CD14-positive monocyte (primary cell): Measurements from ENCODE around the gene PRKCA. TPM values are rescaled to one million over a fixed set of nuclear protein-coding genes. Genes with fewer than 3 reads are reported as not detected.

ENCODE experiments used
- DNase-seq, 3 donors: peaks; one replicate each; pipeline ENCODE4 v3.0.0-alpha.2; 2011 to 2022
- H2AFZ ChIP-seq: 2 replicates; pipeline ENCODE4 v1.6.0; 2012; ENCODE audit warnings: mild to moderate bottlenecking, low read depth, low read length, inconsistent platforms; ENCODE audit not compliant: insufficient read depth, poor library complexity, severe bottlenecking
- H3K27ac ChIP-seq, 2 donors: 1 replicate in 1 of 2; 2 replicates in 1 of 2; pipeline ENCODE4 v1.5.1; 2012 to 2013; ENCODE audit warnings: low read length in 2 of 2, control low read depth in 1 of 2, inconsistent platforms in 1 of 2, low read depth in 1 of 2, mild to moderate bottlenecking in 1 of 2
- H3K27me3 ChIP-seq, 2 donors: one replicate each; pipeline versions ENCODE4 v1.6.0 to v1.6.1; 2011 to 2013; ENCODE audit warnings: low read length in 2 of 2; ENCODE audit not compliant: control insufficient read depth in 2 of 2, insufficient read depth in 2 of 2
- H3K36me3 ChIP-seq, 2 donors: replicated peaks in 1 of 2; 1 replicate in 1 of 2; 2 replicates in 1 of 2; pipeline versions ENCODE4 v1.5.1 to v1.6.1; 2012 to 2013; ENCODE audit warnings: low read length in 2 of 2, control low read depth in 1 of 2, inconsistent platforms in 1 of 2, mild to moderate bottlenecking in 1 of 2; ENCODE audit not compliant: insufficient read depth in 2 of 2, control insufficient read depth in 1 of 2
- H3K4me1 ChIP-seq, 2 donors: 1 replicate in 1 of 2; 2 replicates in 1 of 2; pipeline versions ENCODE4 v1.5.1 to v1.6.1; 2012 to 2013; ENCODE audit warnings: low read length in 2 of 2, control low read depth in 1 of 2, inconsistent platforms in 1 of 2, mild to moderate bottlenecking in 1 of 2, moderate library complexity in 1 of 2; ENCODE audit not compliant: insufficient read depth in 2 of 2, control insufficient read depth in 1 of 2
- H3K4me2 ChIP-seq: replicated peaks from 2 replicates; pipeline ENCODE3; 2012; ENCODE audit warnings: low read length, moderate library complexity, mild to moderate bottlenecking; ENCODE audit not compliant: poor library complexity, severe bottlenecking; ENCODE audit errors: extremely low read depth
- H3K4me3 ChIP-seq, 3 experiments: fragments of 200-600 bp in 1 of 3; sonication (generic) in 1 of 3; replicated peaks in 1 of 3; 1 replicate in 2 of 3; 2 replicates in 1 of 3; pipeline ENCODE4 v1.5.1; 2011 to 2013; ENCODE audit warnings: low read length in 3 of 3, mild to moderate bottlenecking in 3 of 3, control low read depth in 2 of 3, low read depth in 2 of 3, inconsistent platforms in 1 of 3, moderate library complexity in 1 of 3
- H3K79me2 ChIP-seq: 2 replicates; pipeline ENCODE4 v1.6.0; 2012; ENCODE audit warnings: mild to moderate bottlenecking, control low read depth, inconsistent platforms, low read length, moderate library complexity; ENCODE audit not compliant: insufficient read depth
- H3K9ac ChIP-seq: 2 replicates; pipeline ENCODE4 v1.6.0; 2017; ENCODE audit warnings: low read length, mild to moderate bottlenecking; ENCODE audit not compliant: insufficient read depth, poor library complexity, severe bottlenecking
- H3K9me3 ChIP-seq, 2 donors: replicated peaks in 1 of 2; 1 replicate in 1 of 2; 2 replicates in 1 of 2; pipeline versions ENCODE4 v1.5.1 to v1.6.1; 2012 to 2013; ENCODE audit warnings: low read length in 2 of 2, control low read depth in 1 of 2; ENCODE audit not compliant: control insufficient read depth in 1 of 2, insufficient read depth in 1 of 2
- H4K20me1 ChIP-seq: 2 replicates; pipeline ENCODE4 v1.6.0; 2012; ENCODE audit warnings: mild to moderate bottlenecking, low read length, control low read depth, moderate library complexity; ENCODE audit not compliant: insufficient read depth
- H3K27ac Mint-ChIP-seq, 7 donors: one replicate each; pipeline ENCODE4 v1.8.0; 2020; ENCODE audit warnings: mild to moderate bottlenecking in 7 of 7, mixed read lengths in 7 of 7, moderate library complexity in 6 of 7, inconsistent platforms in 2 of 7
- H3K27me3 Mint-ChIP-seq, 3 donors: one replicate each; pipeline ENCODE4 v1.8.0; 2021 to 2022; ENCODE audit warnings: low read depth in 3 of 3, mild to moderate bottlenecking in 3 of 3, mixed read lengths in 3 of 3, moderate library complexity in 3 of 3, inconsistent platforms in 1 of 3
- H3K36me3 Mint-ChIP-seq, 2 donors: one replicate each; pipeline ENCODE4 v1.8.0; 2020; ENCODE audit warnings: mixed read lengths in 2 of 2, inconsistent platforms in 1 of 2, mild to moderate bottlenecking in 1 of 2
- H3K4me1 Mint-ChIP-seq: one replicate; pipeline ENCODE4 v1.8.0; 2020; ENCODE audit warnings: mild to moderate bottlenecking, mixed read lengths
- H3K4me3 Mint-ChIP-seq, 2 donors: one replicate each; pipeline ENCODE4 v1.8.0; 2020; ENCODE audit warnings: mild to moderate bottlenecking in 2 of 2, mixed read lengths in 2 of 2, moderate library complexity in 1 of 2
- H3K9me3 Mint-ChIP-seq, 7 donors: one replicate each; pipeline ENCODE4 v1.8.0; 2020 to 2022; ENCODE audit warnings: mixed read lengths in 7 of 7, mild to moderate bottlenecking in 6 of 7, moderate library complexity in 6 of 7, inconsistent platforms in 2 of 7
- WGBS: methylation state at CpG from one replicate; pipeline ENCODE4 v1.1.5; 2013; ENCODE audit warnings: missing lambda C conversion rate; ENCODE audit not compliant: insufficient coverage; 5-methylcytosine and 5-hydroxymethylcytosine counted together
- intact Hi-C, 2 donors: fragments of 100-400 bp; cut with micrococcal nuclease; formaldehyde crosslinking; loops; one replicate each; pipeline versions ENCODE4 v1.15.0 to v1.15.1; 2023
- polyA plus RNA-seq, 3 donors: library from polyadenylated mRNA; depleted of rRNA in 1 of 3; unstranded in 2 of 3; stranded (reverse) in 1 of 3; fragments of 300-500 nt in 2 of 3; fragments of >200 nt in 1 of 3; fragmentation: Illumina TruSeq in 2 of 3; gene quantifications; 1 replicate in 2 of 3; 2 replicates in 1 of 3; pipeline ENCODE4 v1.2.3, GENCODE V29; 2012 to 2021
- TF ChIP-seq, protein P1 (sequence below): fragments of 200-600 bp; IDR thresholded peaks from one replicate; pipeline ENCODE4 v1.8.0; 2022; ENCODE audit warnings: antibody characterized with exemption, mild to moderate bottlenecking

Gene PRKCA
- polyA plus RNA-seq, 3 donors: 0.22 to 7.1 (median 0.30) TPM

- Histone ChIP-seq H2AFZ (no peak overlapping the region), H3K27me3 (no peaks in the 10 kb centered on the region), H3K79me2 (peaks cover 6% of the 10 kb centered on the region), H3K36me3 (peaks cover 0 to 7% of the 10 kb centered on the region in 2 donors), H3K4me1 (peaks cover 9 to 13% of the 10 kb centered on the region in 2 donors), H3K4me3 (no peak overlapping the region), H3K9me3 (no peaks in the 10 kb centered on the region), H3K4me2 (no peak overlapping the region), H3K9ac (no peak overlapping the region), H3K27ac (no peak overlapping the region), H4K20me1 (no peaks in the 10 kb centered on the region)
- H3K36me3 Mint-ChIP-seq: peaks cover 21 to 36% of the 10 kb centered on the region in 2 donors
- H3K27me3 Mint-ChIP-seq: peaks cover 0 to 2% (median 0%) of the 10 kb centered on the region in 3 donors
- DNase-seq: no peak
- no peak overlapping the region for H3K4me3 Mint-ChIP-seq
- H3K27ac Mint-ChIP-seq: no peak overlapping the region
- TF ChIP-seq, protein P1, sequence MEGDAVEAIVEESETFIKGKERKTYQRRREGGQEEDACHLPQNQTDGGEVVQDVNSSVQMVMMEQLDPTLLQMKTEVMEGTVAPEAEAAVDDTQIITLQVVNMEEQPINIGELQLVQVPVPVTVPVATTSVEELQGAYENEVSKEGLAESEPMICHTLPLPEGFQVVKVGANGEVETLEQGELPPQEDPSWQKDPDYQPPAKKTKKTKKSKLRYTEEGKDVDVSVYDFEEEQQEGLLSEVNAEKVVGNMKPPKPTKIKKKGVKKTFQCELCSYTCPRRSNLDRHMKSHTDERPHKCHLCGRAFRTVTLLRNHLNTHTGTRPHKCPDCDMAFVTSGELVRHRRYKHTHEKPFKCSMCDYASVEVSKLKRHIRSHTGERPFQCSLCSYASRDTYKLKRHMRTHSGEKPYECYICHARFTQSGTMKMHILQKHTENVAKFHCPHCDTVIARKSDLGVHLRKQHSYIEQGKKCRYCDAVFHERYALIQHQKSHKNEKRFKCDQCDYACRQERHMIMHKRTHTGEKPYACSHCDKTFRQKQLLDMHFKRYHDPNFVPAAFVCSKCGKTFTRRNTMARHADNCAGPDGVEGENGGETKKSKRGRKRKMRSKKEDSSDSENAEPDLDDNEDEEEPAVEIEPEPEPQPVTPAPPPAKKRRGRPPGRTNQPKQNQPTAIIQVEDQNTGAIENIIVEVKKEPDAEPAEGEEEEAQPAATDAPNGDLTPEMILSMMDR: no peak
- intact Hi-C loops: no loop called here
- H3K4me1 Mint-ChIP-seq: peaks cover 15% of the 10 kb centered on the region
- no peaks in the 10 kb centered on the region for H3K9me3 Mint-ChIP-seq
- 100% methylated on average over 2 of the region's 5 CpGs for WGBS
Measured at GRCh38 chr17:66498580-66498979, 196.2 kb downstream of the PRKCA start.

- peaks cover 6 to 10% of the 10 kb centered on the region in 2 donors for H3K36me3 Mint-ChIP-seq
- H4K20me1 ChIP-seq: no peaks in the 10 kb centered on the region
- TF ChIP-seq, protein P1: no peak
- H2AFZ ChIP-seq: no peak overlapping the region
- H3K27ac Mint-ChIP-seq: no peak overlapping the region
- no peak overlapping the region for H3K9ac ChIP-seq
- no peak overlapping the region for H3K4me3 Mint-ChIP-seq
- H3K9me3 Mint-ChIP-seq: no peaks in the 10 kb centered on the region
- H3K36me3 ChIP-seq: no peaks in the 10 kb centered on the region
- H3K4me2 ChIP-seq: no peak overlapping the region
- no peaks in the 10 kb centered on the region for H3K27me3 ChIP-seq
- peaks cover 0 to 1% (median 1%) of the 10 kb centered on the region in 3 donors for H3K27me3 Mint-ChIP-seq
- no peak for DNase-seq
- H3K4me3 ChIP-seq: no peak overlapping the region
- intact Hi-C loops: no loop called here
- H3K4me1 Mint-ChIP-seq: peaks cover 14% of the 10 kb centered on the region
- H3K4me1 ChIP-seq: peaks cover 6 to 8% of the 10 kb centered on the region in 2 donors
- H3K9me3 ChIP-seq: no peaks in the 10 kb centered on the region
- 100% methylated on average over 3 of the region's 6 CpGs for WGBS
- peaks cover 2% of the 10 kb centered on the region for H3K79me2 ChIP-seq
- H3K27ac ChIP-seq: no peak overlapping the region
Measured at GRCh38 chr17:66506641-66507040, 204.2 kb downstream of the PRKCA start.
